ENCODE data around the gene CBY1. TPM values are rescaled to one million over a fixed set of nuclear protein-coding genes. Genes with fewer than 3 reads are reported as not detected.

The CBY1 gene
- total and polyA plus RNA-seq, 12 donors = 33.8 to 74.7 (median 41.4) TPM

- no peak overlapping the region for H3K27ac ChIP-seq
- no peak for DNase-seq
- H3K27me3 ChIP-seq = no peaks in the 10 kb centered on the region
- H3K4me3 ChIP-seq = no peak overlapping the region
- no peak for TF ChIP-seq CTCF (IDR thresholded peaks at IDR 0.05)
- H3K4me1 ChIP-seq = peaks cover 0 to 13% (median 5%) of the 10 kb centered on the region in 9 donors
- no peaks in the 10 kb centered on the region for H3K9me3 ChIP-seq
- H3K36me3 ChIP-seq = peaks cover 0 to 100% (median 60%) of the 10 kb centered on the region in 9 donors
- 87 to 88% methylated on average over 7 of the region's 7 CpGs for WGBS, 2 donors
- intact Hi-C loops (cut with DNase I) = no loop called here
- ATAC-seq = no peak
These were observed 65.1 kb downstream of the CBY1 start for GRCh38 chr22:38721551-38721950.

Other genes starting within 250 kb of the CBY1 start
- 10 to 100 TPM in 9 of 10 donors, 1 to 10 TPM in 1; 4.9 to 93.3 (median 43.9) TPM for gene KCNJ4, start 201.4 kb upstream of the CBY1 start, total RNA-seq
- gene KCNJ4, start 201.4 kb upstream of the CBY1 start, polyA plus RNA-seq = 10 to 100 TPM in 1 of 2 donors, 1 to 10 TPM in 1; 7.6 to 19.5 TPM
- gene KDELR3, start 188.5 kb upstream of the CBY1 start, total RNA-seq = 10 to 100 TPM in 3 of 10 donors, 1 to 10 TPM in 7; 3.4 to 12.9 (median 7.9) TPM
- 10 to 100 TPM in 1 of 2 donors, 1 to 10 TPM in 1; 9.4 to 11.5 TPM for gene KDELR3, start 188.5 kb upstream of the CBY1 start, polyA plus RNA-seq
- gene DDX17, start 150.3 kb upstream of the CBY1 start, total RNA-seq = 100 to 1,000 TPM; 156 to 236 (median 169) TPM
- gene DDX17, start 150.3 kb upstream of the CBY1 start, polyA plus RNA-seq = 100 to 1,000 TPM in 1 of 2 donors, 10 to 100 TPM in 1; 76.2 to 241 TPM
- 1 to 10 TPM in 8 of 10 donors, under 1 TPM in 2; 0.40 to 3.2 (median 1.4) TPM for gene DMC1, start 86.5 kb upstream of the CBY1 start, total RNA-seq
- under 1 TPM; 0.12 to 0.15 TPM for gene DMC1, start 86.5 kb upstream of the CBY1 start, polyA plus RNA-seq
- under 1 TPM; 0.11 to 0.97 (median 0.46) TPM for gene FAM227A, start 246 bp upstream of the CBY1 start, total RNA-seq
- gene FAM227A, start 246 bp upstream of the CBY1 start, polyA plus RNA-seq = under 1 TPM; 0.19 to 0.66 TPM
- gene TOMM22, start 25.3 kb downstream of the CBY1 start, total RNA-seq = 10 to 100 TPM; 55.7 to 86.2 (median 72.2) TPM
- gene TOMM22, start 25.3 kb downstream of the CBY1 start, polyA plus RNA-seq = 10 to 100 TPM; 23.0 to 40.7 TPM
- gene JOSD1, start 44.3 kb downstream of the CBY1 start, total RNA-seq = 10 to 100 TPM; 13.7 to 37.3 (median 21.8) TPM
- gene JOSD1, start 44.3 kb downstream of the CBY1 start, polyA plus RNA-seq = 10 to 100 TPM in 1 of 2 donors, 1 to 10 TPM in 1; 9.6 to 24.2 TPM
- gene GTPBP1, start 49.3 kb downstream of the CBY1 start, total RNA-seq = 10 to 100 TPM; 23.0 to 53.2 (median 34.2) TPM
- gene GTPBP1, start 49.3 kb downstream of the CBY1 start, polyA plus RNA-seq = 10 to 100 TPM; 13.5 to 18.4 TPM
- gene SUN2, start 99.4 kb downstream of the CBY1 start, total RNA-seq = 100 to 1,000 TPM in 5 of 10 donors, 10 to 100 TPM in 5; 70.2 to 178 (median 97.2) TPM
- gene SUN2, start 99.4 kb downstream of the CBY1 start, polyA plus RNA-seq = 100 to 1,000 TPM in 1 of 2 donors, 10 to 100 TPM in 1; 38.6 to 112 TPM
- gene DNAL4, start 137.5 kb downstream of the CBY1 start, total RNA-seq = 10 to 100 TPM in 4 of 10 donors, 1 to 10 TPM in 6; 8.3 to 11.7 (median 9.9) TPM
- 10 to 100 TPM in 1 of 2 donors, 1 to 10 TPM in 1; 7.7 to 10.7 TPM for gene DNAL4, start 137.5 kb downstream of the CBY1 start, polyA plus RNA-seq
- 10 to 100 TPM; 14.7 to 32.9 (median 24.0) TPM for gene NPTXR, start 187.4 kb downstream of the CBY1 start, total RNA-seq
- gene NPTXR, start 187.4 kb downstream of the CBY1 start, polyA plus RNA-seq = 1 to 10 TPM; 8.6 to 9.2 TPM
- 10 to 100 TPM; 28.2 to 49.1 (median 37.3) TPM for gene CBX6, start 215.6 kb downstream of the CBY1 start, total RNA-seq
- gene CBX6, start 215.6 kb downstream of the CBY1 start, polyA plus RNA-seq = 10 to 100 TPM; 17.4 to 23.9 TPM

Data from heart right ventricle (tissue), 16 donors.